Osteoblast (primary cell): ENCODE measurements around the gene PRKAR1A. TPM values are rescaled to one million over a fixed set of nuclear protein-coding genes. Genes with fewer than 3 reads are reported as not detected.

Source experiments
- DNase-seq: peaks from one replicate; pipeline ENCODE4 v3.0.0; 2011; ENCODE audit warnings: low spot score, mixed read lengths; ENCODE audit not compliant: insufficient read length; ENCODE audit errors: missing footprints
- H2AFZ ChIP-seq: 2 replicates; pipeline ENCODE4 v1.6.0; 2011; ENCODE audit warnings: mild to moderate bottlenecking, low read length
- H3K27ac ChIP-seq: 2 replicates; pipeline ENCODE4 v1.5.1; 2011; ENCODE audit warnings: mild to moderate bottlenecking, low read depth, low read length, moderate library complexity
- H3K27me3 ChIP-seq: 2 replicates; pipeline ENCODE4 v1.6.0; 2012; ENCODE audit warnings: mild to moderate bottlenecking, control low read depth, inconsistent platforms, low read length, moderate library complexity; ENCODE audit not compliant: insufficient read depth
- H3K36me3 ChIP-seq: 2 replicates; pipeline ENCODE4 v1.5.1; 2011; ENCODE audit warnings: mild to moderate bottlenecking, low read length, control low read depth, moderate library complexity; ENCODE audit not compliant: insufficient read depth
- H3K4me1 ChIP-seq: 2 replicates; pipeline ENCODE4 v1.5.1; 2011; ENCODE audit warnings: mild to moderate bottlenecking, low read length, control low read depth, moderate library complexity; ENCODE audit not compliant: insufficient read depth
- H3K4me2 ChIP-seq: 2 replicates; pipeline ENCODE4 v1.6.0; 2011; ENCODE audit warnings: mild to moderate bottlenecking, low read length; ENCODE audit not compliant: insufficient read depth
- H3K4me3 ChIP-seq: fragments of 200-600 bp; sonication (generic); 3 replicates; pipeline ENCODE4 v1.5.1; 2012; ENCODE audit warnings: mild to moderate bottlenecking, low read length, inconsistent platforms; ENCODE audit not compliant: insufficient read depth
- H3K79me2 ChIP-seq: 2 replicates; pipeline ENCODE4 v1.6.0; 2012; ENCODE audit warnings: mild to moderate bottlenecking, low read length, control low read depth, inconsistent platforms; ENCODE audit not compliant: insufficient read depth
- H3K9me3 ChIP-seq: 2 replicates; pipeline ENCODE4 v1.5.1; 2011; ENCODE audit warnings: low read depth, low read length, control low read depth
- H4K20me1 ChIP-seq: 2 replicates; pipeline ENCODE4 v1.6.0; 2012; ENCODE audit warnings: mild to moderate bottlenecking, low read length, control low read depth; ENCODE audit not compliant: insufficient read depth
- total RNA-seq: library from RNA; depleted of rRNA; stranded (reverse); fragments of >200 nt; gene quantifications from 2 replicates; pipeline ENCODE4 v1.2.3, GENCODE V29; 2012
- TF ChIP-seq, protein P1 (sequence below): IDR thresholded peaks from 2 replicates; pipeline ENCODE4 v1.5.1; 2011; ENCODE audit warnings: mild to moderate bottlenecking, low read depth, low read length, moderate library complexity; ENCODE audit errors: extremely low read depth

Gene PRKAR1A
- total RNA-seq, 1 donor, result 259 TPM

DNA sequence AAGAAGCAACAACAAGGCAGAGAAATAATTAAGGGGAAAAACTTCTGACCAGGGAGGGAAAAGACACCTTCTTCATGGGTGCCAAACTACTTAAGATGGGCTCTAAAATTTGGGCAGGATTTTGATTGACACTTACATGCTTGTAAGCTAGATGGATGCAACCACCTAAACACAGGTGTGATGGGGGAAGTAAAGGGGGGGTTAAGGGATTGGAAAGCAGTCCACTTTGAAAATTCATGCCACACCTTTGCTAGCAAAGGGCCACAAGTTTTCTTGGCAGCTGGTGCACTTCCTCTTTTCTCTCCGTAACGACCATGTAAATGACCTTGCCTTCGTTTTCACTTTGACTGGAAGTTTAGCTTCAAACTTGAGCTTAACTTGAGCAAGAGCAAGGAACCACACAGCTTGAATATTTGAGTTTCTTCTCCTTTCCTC, 14.3 kb upstream of the PRKAR1A start:
- H3K9me3 ChIP-seq, result no peaks in the 10 kb centered on the region
- no peaks in the 10 kb centered on the region for H3K79me2 ChIP-seq
- DNase-seq, result no peak
- no peaks in the 10 kb centered on the region for H3K36me3 ChIP-seq
- H3K27me3 ChIP-seq, result peaks cover 3% of the 10 kb centered on the region
- H3K4me1 ChIP-seq, result peaks cover 8% of the 10 kb centered on the region
- no peak overlapping the region for H2AFZ ChIP-seq
- H3K27ac ChIP-seq, result no peak overlapping the region
- peak overlapping the region; percentile 37 for H3K4me2 ChIP-seq
- TF ChIP-seq, protein P1, sequence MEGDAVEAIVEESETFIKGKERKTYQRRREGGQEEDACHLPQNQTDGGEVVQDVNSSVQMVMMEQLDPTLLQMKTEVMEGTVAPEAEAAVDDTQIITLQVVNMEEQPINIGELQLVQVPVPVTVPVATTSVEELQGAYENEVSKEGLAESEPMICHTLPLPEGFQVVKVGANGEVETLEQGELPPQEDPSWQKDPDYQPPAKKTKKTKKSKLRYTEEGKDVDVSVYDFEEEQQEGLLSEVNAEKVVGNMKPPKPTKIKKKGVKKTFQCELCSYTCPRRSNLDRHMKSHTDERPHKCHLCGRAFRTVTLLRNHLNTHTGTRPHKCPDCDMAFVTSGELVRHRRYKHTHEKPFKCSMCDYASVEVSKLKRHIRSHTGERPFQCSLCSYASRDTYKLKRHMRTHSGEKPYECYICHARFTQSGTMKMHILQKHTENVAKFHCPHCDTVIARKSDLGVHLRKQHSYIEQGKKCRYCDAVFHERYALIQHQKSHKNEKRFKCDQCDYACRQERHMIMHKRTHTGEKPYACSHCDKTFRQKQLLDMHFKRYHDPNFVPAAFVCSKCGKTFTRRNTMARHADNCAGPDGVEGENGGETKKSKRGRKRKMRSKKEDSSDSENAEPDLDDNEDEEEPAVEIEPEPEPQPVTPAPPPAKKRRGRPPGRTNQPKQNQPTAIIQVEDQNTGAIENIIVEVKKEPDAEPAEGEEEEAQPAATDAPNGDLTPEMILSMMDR, result no peak
- no peaks in the 10 kb centered on the region for H4K20me1 ChIP-seq
- H3K4me3 ChIP-seq, result no peak overlapping the region

DNA sequence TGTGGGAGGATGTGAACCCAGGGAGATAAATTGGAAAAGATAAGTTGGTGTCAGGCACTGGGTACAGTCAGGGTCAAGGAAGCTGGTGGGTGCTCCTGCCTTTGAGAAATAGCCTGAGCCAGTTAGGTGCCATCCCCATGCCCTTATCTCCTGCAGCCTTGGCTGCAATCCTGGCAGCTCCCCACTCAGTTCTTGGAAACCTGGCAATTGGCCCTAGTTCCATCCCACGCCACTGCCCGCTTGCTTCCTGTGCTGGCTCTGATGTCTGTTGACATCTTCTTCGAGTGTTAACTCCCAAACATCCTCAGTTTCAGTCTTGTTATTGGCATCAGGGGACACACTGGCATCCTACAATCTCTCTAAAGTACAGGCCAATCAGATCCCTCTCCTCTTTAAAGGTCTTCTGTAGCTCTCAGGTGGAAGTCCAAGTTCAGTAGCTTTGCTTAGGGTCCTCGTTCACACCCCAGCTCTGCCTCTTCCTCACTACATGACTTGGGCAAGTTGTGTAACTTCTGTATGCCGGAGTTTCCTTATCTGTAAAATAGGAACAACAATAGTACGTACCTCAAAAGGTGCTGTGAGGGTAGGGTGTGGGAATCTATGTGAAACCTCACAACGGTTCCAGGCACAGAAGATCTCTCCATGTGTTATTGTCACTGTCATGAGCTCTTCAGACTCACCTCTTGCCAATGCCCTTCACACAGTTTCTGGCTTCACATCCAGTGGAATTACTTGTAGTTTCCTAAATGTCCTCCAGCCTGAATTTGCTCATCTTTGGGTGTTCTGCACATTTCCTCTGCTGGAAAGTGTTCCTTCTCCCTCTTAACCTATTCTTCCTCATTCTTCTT, 13.5 kb upstream of the PRKAR1A start:
- Histone ChIP-seq H2AFZ (no peak overlapping the region), H3K79me2 (no peaks in the 10 kb centered on the region), H3K4me2 (peak overlapping the region; percentile 37), H3K27ac (no peak overlapping the region), H3K27me3 (peaks cover 3% of the 10 kb centered on the region), H3K4me3 (no peak overlapping the region), H3K4me1 (peaks cover 8% of the 10 kb centered on the region), H3K9me3 (no peaks in the 10 kb centered on the region), H4K20me1 (no peaks in the 10 kb centered on the region), H3K36me3 (no peaks in the 10 kb centered on the region)
- TF ChIP-seq, protein P1, result no peak
- no peak for DNase-seq

DNA sequence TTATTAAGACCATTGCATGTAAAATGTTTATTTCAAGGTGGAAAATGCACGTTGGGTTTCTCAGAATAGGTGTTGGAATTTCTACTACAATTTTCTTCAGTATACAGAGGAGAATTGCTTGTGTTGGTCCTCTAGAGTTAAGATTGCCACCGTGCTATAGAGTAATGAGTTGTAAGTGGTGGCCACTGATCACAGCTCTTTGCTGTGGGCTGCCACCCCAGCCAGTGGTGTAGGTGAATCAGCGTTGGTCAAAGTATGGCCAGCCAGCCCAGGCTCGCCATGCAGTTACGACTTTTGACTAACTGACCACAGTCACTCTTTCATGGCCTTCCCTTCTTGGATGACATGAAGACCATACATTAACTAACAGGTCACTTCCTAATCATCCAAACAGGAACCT, 12.6 kb upstream of the PRKAR1A start:
- H4K20me1 ChIP-seq, result no peaks in the 10 kb centered on the region
- H3K4me3 ChIP-seq, result no peak overlapping the region
- no peak overlapping the region for H2AFZ ChIP-seq
- TF ChIP-seq, protein P1, result no peak
- H3K27ac ChIP-seq, result no peak overlapping the region
- H3K9me3 ChIP-seq, result no peaks in the 10 kb centered on the region
- H3K36me3 ChIP-seq, result no peaks in the 10 kb centered on the region
- H3K4me2 ChIP-seq, result no peak overlapping the region
- H3K4me1 ChIP-seq, result peaks cover 8% of the 10 kb centered on the region
- H3K27me3 ChIP-seq, result peaks cover 3% of the 10 kb centered on the region
- H3K79me2 ChIP-seq, result no peaks in the 10 kb centered on the region
- no peak for DNase-seq

DNA sequence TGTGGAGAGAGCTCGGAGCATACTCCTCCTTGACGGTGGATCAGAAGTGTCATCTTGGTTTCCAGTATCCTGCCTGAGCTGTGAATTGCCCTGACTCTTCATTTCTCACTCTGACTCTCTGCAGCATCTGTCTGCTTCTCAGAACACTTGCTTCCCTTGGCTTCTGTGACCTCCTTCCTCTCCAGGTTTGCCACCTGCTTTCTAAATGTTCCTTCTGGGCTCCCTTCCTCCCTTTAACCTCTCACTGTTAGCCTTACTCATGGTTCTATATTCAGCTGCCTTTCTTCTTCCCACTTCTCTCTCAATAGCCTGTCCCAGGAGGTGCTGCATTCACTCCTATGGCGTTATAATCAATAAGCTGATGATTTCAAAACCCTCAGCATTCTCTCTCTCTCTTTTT, 11.2 kb upstream of the PRKAR1A start:
- H3K4me2 ChIP-seq, result no peak overlapping the region
- TF ChIP-seq, protein P1, result no peak
- no peaks in the 10 kb centered on the region for H3K79me2 ChIP-seq
- no peaks in the 10 kb centered on the region for H3K36me3 ChIP-seq
- H3K4me1 ChIP-seq, result peaks cover 8% of the 10 kb centered on the region
- H4K20me1 ChIP-seq, result no peaks in the 10 kb centered on the region
- H2AFZ ChIP-seq, result no peak overlapping the region
- H3K27ac ChIP-seq, result no peak overlapping the region
- peaks cover 3% of the 10 kb centered on the region for H3K27me3 ChIP-seq
- no peak overlapping the region for H3K4me3 ChIP-seq
- no peak for DNase-seq
- H3K9me3 ChIP-seq, result no peaks in the 10 kb centered on the region
